ENCODE results near the gene MBNL1. TPM values are rescaled to one million over a fixed set of nuclear protein-coding genes. Genes with fewer than 3 reads are reported as not detected.

The MBNL1 gene
- total RNA-seq, 6 donors from 2014 or later, result 231 to 506 (median 357) TPM

DNA sequence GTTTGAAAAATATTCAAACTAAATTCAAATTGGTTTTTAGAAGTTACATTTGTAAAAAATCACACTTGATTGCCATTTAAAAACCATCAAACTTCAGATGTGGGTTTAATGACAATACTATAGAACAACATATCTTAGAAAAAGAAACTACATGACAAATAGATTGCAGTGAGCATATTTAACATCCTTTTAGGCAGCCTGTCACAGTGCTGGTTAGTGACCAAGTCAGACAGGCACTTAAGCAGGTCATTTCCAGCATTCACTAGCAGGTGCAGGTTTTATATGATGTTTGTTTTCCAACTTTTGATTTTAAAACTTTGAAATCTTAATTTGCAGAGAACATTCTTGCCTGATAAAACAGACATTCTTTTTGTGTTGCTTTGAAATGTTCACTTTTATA, 115.7 kb downstream of the MBNL1 start:
- Histone ChIP-seq H3K27ac (peak overlapping the region; percentile 12 to 82 (median 47)), H3K4me3 (no peak overlapping the region), H3K36me3 (peaks cover 0 to 2% (median 0%) of the 10 kb centered on the region in 4 donors), H3K9me3 (no peaks in the 10 kb centered on the region), H3K27me3 (no peaks in the 10 kb centered on the region), H3K4me1 (peaks cover 61 to 74% (median 66%) of the 10 kb centered on the region in 4 donors)
- DNase-seq (no peak), ATAC-seq (ENCODE audit: low FRiP score in 2 of 2) (no peak)
- TF ChIP-seq POLR2AphosphoS5 (IDR thresholded peaks at IDR 0.05) (no peak), EP300 (IDR thresholded peaks at IDR 0.05) (no peak), CTCF (IDR thresholded peaks at IDR 0.05) (no peak), POLR2A (IDR thresholded peaks at IDR 0.05) (no peak)

GRCh38 chr3:152385761-152386160, 117.0 kb downstream of the MBNL1 start:
- DNase-seq (no peak), ATAC-seq (ENCODE audit: low FRiP score in 2 of 2) (peak in 1 of 2 donors; percentile 69)
- 50 to 80% methylated on average over 1 of the region's 1 CpG for WGBS, 2 donors
- Histone ChIP-seq H3K27ac (peak overlapping the region in 3 of 4 donors; percentile 20 to 82 (median 71)), H3K27me3 (no peaks in the 10 kb centered on the region), H3K4me3 (no peak overlapping the region), H3K9me3 (no peaks in the 10 kb centered on the region), H3K4me1 (peaks cover 50 to 63% (median 58%) of the 10 kb centered on the region in 4 donors), H3K36me3 (peaks cover 0 to 3% (median 0%) of the 10 kb centered on the region in 4 donors)
- TF ChIP-seq EP300 (IDR thresholded peaks at IDR 0.05) (no peak), CTCF (IDR thresholded peaks at IDR 0.05) (no peak), POLR2AphosphoS5 (IDR thresholded peaks at IDR 0.05) (no peak), POLR2A (IDR thresholded peaks at IDR 0.05) (no peak)

GRCh38 chr3:152386208-152386607, 117.5 kb downstream of the MBNL1 start:
- peaks cover 48 to 63% (median 58%) of the 10 kb centered on the region in 4 donors for H3K4me1 ChIP-seq
- H3K27ac ChIP-seq, result peak overlapping the region in 1 of 4 donors; percentile 71
- DNase-seq (no peak), ATAC-seq (ENCODE audit: low FRiP score in 2 of 2) (no peak)
- H3K27me3 ChIP-seq, result no peaks in the 10 kb centered on the region
- no peak for TF ChIP-seq CTCF (IDR thresholded peaks at IDR 0.05)
- TF ChIP-seq POLR2A (IDR thresholded peaks at IDR 0.05), result no peak
- TF ChIP-seq EP300 (IDR thresholded peaks at IDR 0.05), result no peak
- TF ChIP-seq POLR2AphosphoS5 (IDR thresholded peaks at IDR 0.05), result no peak
- peaks cover 0 to 3% (median 0%) of the 10 kb centered on the region in 4 donors for H3K36me3 ChIP-seq
- no peaks in the 10 kb centered on the region for H3K9me3 ChIP-seq
- no peak overlapping the region for H3K4me3 ChIP-seq

GRCh38 chr3:152388631-152389030, 119.9 kb downstream of the MBNL1 start:
- WGBS, 2 donors, result 62 to 68% methylated on average over 1 of the region's 1 CpG
- TF ChIP-seq CTCF (IDR thresholded peaks at IDR 0.05), result no peak
- no peaks in the 10 kb centered on the region for H3K27me3 ChIP-seq
- peaks cover 0 to 3% (median 0%) of the 10 kb centered on the region in 4 donors for H3K36me3 ChIP-seq
- H3K4me3 ChIP-seq, result no peak overlapping the region
- H3K4me1 ChIP-seq, result peaks cover 45 to 63% (median 57%) of the 10 kb centered on the region in 4 donors
- ATAC-seq (ENCODE audit: low FRiP score in 2 of 2) (no peak), DNase-seq (no peak)
- H3K27ac ChIP-seq, result peak overlapping the region in 1 of 4 donors; percentile 54
- no peaks in the 10 kb centered on the region for H3K9me3 ChIP-seq

DNA sequence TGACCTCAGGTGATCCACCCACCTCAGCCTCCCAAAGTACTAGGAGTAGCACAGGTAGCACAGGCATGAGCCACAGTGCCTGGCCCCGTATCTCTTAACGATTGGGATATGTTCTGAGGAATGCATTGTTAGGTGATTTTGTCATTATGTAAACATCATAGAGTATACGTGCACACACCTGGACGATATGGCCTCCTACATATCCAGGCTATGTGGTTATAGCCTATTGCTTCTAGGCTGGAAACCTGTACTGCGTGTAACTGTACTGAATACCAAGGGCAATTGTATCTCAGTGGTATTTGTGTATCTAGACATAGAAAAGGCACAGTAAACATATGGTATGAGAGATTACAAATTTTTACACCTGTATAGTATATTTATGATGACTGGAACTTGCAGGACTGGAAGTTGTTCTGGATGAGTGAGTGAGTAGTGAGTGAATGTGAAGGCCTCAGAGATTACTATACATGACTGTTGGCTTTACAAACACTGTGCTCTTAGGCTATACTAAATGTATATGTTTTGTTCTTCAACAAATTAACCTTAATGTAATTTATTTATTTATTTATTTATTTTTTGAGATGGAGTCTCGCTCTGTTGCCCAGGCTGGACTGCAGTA, 120.7 kb downstream of the MBNL1 start:
- TF ChIP-seq EP300 (IDR thresholded peaks at IDR 0.05) (no peak), CTCF (IDR thresholded peaks at IDR 0.05) (no peak), POLR2A (IDR thresholded peaks at IDR 0.05) (no peak), POLR2AphosphoS5 (IDR thresholded peaks at IDR 0.05) (no peak)
- peaks cover 47 to 58% (median 55%) of the 10 kb centered on the region in 4 donors for H3K4me1 ChIP-seq
- H3K27ac ChIP-seq, result peak overlapping the region in 1 of 4 donors; percentile 37
- no peak for DNase-seq
- no peak for ATAC-seq (ENCODE audit: low FRiP score in 2 of 2)
- no peaks in the 10 kb centered on the region for H3K9me3 ChIP-seq
- H3K4me3 ChIP-seq, result no peak overlapping the region
- H3K36me3 ChIP-seq, result peaks cover 0 to 3% (median 0%) of the 10 kb centered on the region in 4 donors
- no peaks in the 10 kb centered on the region for H3K27me3 ChIP-seq
- WGBS, 2 donors, result 89% methylated on average over 4 to 6 of the region's 6 CpGs

Data from upper lobe of left lung (tissue), 6 donors.